Femur (tissue), 1 donor: ENCODE measurements around the gene ARID1B.

Source experiments
- DNase-seq: peaks from one replicate; pipeline ENCODE4 v3.0.0-alpha.2; 2017

The ARID1B gene

DNA sequence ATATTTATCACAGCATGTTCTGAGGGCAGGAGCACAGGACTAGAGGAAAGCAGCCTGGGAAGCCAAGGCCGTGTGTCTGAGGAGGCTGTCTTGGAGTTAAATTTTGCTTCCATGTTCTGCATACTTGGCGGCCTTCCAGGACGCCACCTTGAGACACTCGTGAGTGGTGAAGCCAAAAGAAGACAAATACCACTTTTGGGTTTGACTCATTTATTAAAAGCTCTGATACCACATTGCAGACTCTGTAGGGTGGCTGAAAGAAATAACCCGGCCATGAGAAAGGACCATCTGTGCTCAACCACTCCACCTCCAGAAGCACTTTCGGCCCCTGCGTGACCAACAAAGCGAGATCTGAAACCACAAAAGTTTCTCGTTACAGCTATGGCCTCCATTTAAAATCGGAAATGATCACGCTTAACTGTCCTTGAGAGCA is 426.1 kb downstream of the ARID1B start:
- no peak for DNase-seq

DNA sequence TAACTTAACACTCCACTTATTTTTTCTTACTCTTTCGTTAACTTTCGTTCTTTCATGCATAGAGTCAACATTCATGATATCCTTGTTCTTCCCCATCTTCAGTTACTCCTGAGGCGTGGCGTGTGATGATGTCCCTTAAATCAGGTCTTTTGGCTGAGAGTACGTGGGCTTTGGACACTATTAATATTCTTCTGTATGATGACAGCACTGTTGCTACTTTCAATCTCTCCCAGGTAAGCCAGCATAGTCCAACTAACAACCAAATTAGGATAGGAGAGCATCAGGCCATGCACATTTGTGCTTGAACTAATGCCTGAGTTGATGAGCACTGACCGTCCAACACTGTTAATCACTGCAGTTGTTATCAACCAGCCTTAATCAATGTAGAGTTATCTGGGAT is 426.6 kb downstream of the ARID1B start:
- no peak for DNase-seq

DNA sequence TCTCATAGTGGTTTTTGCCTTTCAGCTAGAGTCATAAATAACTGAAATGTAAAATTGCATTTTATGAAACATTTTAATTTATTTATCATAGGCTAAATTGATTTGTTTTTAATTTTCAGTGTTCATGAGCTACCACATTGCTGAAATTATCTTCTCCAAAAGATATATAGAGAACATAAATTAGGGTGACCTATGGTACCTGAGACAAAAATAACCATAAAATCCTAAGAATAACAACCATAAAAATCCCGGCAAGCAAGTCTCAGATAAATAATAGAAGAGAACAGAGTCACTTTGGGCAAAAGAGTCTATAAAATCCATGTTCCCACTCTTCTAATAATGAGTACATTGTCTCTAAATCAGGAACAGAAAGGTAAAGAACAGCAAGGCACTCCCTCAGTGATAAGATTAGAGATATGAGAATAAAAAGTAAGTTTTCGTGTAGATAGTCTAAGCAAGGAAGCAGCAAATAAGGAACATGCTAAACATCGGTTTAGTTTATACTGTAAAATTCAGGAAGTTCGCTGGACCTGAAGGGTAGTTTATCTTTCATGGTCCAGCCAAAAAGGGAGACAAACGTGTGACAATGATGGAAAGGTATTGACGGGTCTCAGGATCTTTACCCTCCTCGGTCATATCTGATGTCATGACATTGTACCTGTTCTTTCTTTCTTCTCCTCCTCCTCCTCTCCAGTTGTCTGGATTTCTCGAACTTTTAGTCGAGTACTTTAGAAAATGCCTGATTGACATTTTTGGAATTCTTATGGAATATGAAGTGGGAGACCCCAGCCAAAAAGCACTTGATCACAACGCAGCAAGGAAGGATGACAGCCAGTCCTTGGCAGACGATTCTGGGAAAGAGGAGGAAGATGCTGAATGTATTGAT is 428.5 kb downstream of the ARID1B start:
- no peak for DNase-seq

DNA sequence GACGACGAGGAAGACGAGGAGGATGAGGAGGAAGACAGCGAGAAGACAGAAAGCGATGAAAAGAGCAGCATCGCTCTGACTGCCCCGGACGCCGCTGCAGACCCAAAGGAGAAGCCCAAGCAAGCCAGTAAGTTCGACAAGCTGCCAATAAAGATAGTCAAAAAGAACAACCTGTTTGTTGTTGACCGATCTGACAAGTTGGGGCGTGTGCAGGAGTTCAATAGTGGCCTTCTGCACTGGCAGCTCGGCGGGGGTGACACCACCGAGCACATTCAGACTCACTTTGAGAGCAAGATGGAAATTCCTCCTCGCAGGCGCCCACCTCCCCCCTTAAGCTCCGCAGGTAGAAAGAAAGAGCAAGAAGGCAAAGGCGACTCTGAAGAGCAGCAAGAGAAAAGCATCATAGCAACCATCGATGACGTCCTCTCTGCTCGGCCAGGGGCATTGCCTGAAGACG is 429.2 kb downstream of the ARID1B start:
- no peak for DNase-seq

- no peak for DNase-seq
Observed at GRCh38 chr6:157207521-157208076, 430.4 kb downstream of the ARID1B start.

DNA sequence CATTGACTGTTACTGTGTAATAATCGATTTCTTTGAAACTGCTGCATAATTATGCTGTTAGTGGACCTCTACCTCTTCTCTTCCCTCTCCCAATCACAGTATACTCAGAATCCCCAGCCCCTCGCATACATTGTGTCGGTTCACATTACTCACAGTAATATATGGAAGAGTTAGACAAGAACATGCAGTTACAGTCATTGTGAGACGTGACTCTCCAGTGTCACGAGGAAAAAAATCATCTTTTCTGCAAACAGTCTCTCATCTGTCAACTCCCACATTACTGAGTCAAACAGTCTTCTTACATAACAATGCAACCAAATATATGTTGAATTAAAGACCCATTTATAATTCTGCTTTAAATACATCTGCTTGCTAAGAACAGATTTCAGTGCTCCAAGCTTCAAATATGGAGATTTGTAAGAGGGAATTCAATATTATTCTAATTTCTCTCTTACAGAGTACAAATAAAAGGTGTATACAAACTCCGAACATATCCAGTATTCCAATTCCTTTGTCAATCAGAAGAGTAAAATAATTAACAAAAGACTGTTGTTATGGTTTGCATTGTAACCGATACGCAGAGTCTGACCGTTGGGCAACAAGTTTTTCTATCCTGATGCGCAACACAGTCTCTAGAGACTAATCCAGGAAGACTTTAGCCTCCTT is 432.8 kb downstream of the ARID1B start:
- DNase-seq = no peak

DNA sequence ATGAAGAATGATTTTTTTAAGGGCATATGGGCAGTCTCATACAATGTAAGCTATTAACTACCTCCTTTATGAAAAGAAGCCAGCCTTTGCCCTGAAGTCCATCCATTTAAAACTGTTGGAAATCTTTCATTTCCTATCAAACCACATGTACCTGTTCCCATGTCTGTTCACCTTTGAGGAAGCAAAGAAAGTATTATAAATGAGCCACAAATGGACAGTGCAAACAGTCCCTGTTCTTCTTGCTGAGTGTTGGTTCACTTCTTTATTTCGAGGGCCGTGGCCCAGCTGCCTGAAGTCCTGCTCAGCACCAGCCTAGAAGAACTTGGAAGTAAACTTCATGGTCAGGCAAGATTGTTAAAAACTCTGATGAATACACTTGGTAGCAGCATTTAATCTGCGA is 433.8 kb downstream of the ARID1B start:
- no peak for DNase-seq

- DNase-seq = no peak
Observed at GRCh38 chr6:157211603-157212455, 434.7 kb downstream of the ARID1B start.

- DNase-seq = no peak
Observed at GRCh38 chr6:157213426-157213825, 436.2 kb downstream of the ARID1B start.

GRCh38 chr6:157213907-157214565 is 436.9 kb downstream of the ARID1B start:
- DNase-seq = no peak

- DNase-seq = no peak
Observed at GRCh38 chr6:157215717-157216116, 438.5 kb downstream of the ARID1B start.

- DNase-seq = no peak
Observed at GRCh38 chr6:157216570-157216969, 439.4 kb downstream of the ARID1B start.

- no peak for DNase-seq
Observed at GRCh38 chr6:157217198-157217893, 440.2 kb downstream of the ARID1B start.

DNA sequence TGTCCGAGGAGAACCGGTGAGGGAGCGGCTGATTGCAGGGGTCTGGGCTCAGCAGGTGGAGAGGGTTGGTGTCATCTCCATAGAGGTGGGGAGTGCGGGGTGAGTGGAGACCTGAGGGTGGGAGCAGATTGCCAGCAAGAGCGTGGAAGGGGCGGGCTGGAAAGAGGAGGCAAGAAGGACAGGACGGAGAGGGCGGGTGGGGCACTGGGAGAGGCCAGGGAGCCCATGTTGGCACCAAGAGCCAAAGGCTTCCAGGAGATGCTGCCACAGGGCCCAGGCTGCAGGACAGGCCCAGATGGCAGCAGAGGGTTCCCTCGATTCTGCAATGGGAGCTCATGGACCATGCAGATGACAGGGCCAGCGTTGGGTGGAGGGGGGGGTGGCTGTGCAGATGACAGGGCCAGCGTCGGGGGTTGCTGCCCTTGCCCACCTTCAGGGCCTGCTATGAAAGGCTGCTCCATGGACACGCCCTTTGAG is 440.8 kb downstream of the ARID1B start:
- DNase-seq = no peak

DNA sequence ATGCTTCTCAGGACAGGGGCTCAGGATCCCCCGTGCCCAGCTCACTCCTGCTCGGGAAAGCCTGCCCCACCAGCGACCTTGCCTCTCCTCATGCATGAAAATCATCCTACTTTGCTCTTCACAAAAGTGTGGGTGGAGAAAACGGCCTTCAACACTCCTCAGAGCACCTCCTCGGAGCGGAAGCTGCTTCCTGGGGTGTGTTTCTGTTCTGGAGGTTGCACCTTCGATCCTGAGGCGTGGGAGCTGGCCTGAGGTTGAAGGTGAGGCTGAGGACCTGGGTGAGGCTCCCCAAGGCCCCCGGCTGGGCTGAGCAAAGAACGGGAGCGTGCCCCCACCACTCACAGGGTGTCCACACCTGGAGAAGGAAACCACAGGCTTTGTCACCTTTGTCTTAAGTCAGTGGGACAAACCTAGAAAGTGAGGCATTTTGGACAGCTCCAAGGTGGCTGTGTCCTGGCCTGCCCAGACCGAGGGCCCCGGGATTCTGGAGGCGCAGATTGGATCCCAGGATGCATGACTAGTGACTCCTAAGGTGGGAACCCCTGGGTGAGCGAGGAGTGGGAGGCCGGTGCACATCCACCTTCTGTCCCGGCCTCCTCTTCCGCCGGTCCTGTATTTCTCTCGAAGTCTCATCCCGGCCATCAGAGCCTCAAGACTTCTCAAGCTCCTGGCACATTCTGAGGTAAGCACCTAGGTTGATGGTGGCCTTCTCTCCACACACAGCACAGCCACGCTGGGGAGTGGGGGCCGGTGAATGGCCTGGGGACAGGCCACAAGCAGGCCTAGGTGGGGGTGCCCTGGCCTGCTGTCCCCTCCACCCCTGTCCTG is 441.4 kb downstream of the ARID1B start:
- no peak for DNase-seq

DNA sequence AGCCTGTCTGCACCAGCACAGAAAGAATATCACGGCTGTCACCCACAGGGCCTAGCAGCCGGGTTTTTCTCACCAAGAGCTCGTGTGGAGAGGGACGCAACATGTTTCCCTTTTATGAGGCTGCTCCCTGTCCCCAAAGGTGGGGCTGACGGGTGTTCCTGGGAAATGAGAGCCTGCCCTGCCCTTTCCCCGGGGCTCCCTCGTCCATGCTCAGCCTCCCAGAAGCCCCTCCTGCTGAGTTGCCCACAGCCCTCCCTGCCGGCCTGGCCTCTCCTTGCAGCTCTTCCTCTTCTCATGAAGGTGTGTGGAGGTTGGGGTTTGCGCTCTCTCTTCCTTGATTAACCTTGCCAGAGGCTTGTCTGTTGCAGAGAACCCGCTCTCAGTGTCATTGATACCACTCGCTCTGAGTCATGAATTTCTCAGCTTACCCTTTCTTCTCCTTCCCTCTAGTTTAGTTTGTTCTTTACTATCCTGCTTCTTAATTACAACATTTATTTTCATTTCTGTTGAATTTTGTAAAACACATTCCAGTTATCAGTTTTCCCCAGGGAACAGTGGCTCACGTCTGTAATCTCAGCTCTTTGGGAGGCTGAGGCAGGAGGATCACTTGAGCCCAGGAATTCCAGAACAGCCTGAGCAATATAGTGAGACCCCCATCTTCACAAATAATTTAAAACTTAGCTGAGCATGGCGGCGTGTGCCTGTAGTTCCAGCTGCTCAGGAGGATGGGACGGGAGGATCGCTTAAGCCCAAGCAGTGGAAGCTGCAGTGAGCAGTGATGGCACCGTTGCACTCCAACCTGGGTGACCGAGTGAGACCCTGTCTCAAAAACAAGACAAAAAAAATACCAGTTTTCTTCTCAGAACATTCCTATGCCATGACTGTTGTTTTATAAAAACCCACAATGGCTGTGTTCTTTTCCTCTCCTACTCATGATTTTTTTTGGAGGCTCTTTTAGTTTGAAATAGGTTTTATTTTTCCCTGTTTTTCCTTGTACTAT is 442.3 kb downstream of the ARID1B start:
- no peak for DNase-seq

- DNase-seq = no peak
Observed at GRCh38 chr6:157220485-157220884, 443.3 kb downstream of the ARID1B start.

GRCh38 chr6:157221049-157221816 is 444.1 kb downstream of the ARID1B start:
- DNase-seq = peak; percentile 87

GRCh38 chr6:157221817-157222175 is 444.6 kb downstream of the ARID1B start:
- no peak for DNase-seq
